ENCODE results near the gene MED10. TPM values are rescaled to one million over a fixed set of nuclear protein-coding genes. Genes with fewer than 3 reads are reported as not detected.

MED10 gene
- total RNA-seq, 1 donor from 2014 or later: 32.7 TPM

Other genes starting within 250 kb of the MED10 start
- 2.5 TPM for gene UBE2QL1, start 70.3 kb upstream of the MED10 start, total RNA-seq